Measurements from ENCODE around the gene PHACTR4.

PHACTR4 gene

GRCh38 chr1:28518000-28518744 is 148.6 kb downstream of the PHACTR4 start:
- Histone ChIP-seq H3K4me3 (ENCODE audit: low read depth, low read length) (peak overlapping the region; percentile 71), H3K36me3 (ENCODE audit: control insufficient read depth in 2 of 2, insufficient read depth in 1 of 2, low read length in 2 of 2) (peaks cover 5 to 35% of the 10 kb centered on the region in 2 experiments; a peak in 2 of 3 replicates), H3K27ac (ENCODE audit: extremely low read depth, low read depth, low read length) (peak overlapping the region; percentile 94), H3K9me3 (ENCODE audit: control insufficient read depth, insufficient read depth, low read depth, low read length) (no peaks in the 10 kb centered on the region), H3K4me1 (ENCODE audit: control insufficient read depth, insufficient read depth, low read length) (no peaks in the 10 kb centered on the region)
- ChIA-PET POLR2A (interaction anchor here (0.6 to 5.7 kb wide), 4 partner anchors 11 to 159 kb away, joined by 3 to 34 read pairs (median 7); partner anchors contain the start of gene RCC1), CTCF (interaction anchor here (0.6 to 1.2 kb wide), 9 partner anchors 10 to 359 kb away, joined by 3 to 4 read pairs (median 3); no protein-coding TSS in a partner anchor)
- TF ChIP-seq SP7 (tag by site-specific recombination; IDR thresholded peaks at IDR 0.05) (0 out of 2 replicates have a peak, but pooled peaks have one; percentile 16), ZNF76 (tag by site-specific recombination; IDR thresholded peaks at IDR 0.05; ENCODE audit: borderline replicate concordance, low read depth) (0 out of 2 replicates have a peak, but pooled peaks have one; percentile 39), GLIS1 (tag by site-specific recombination; IDR thresholded peaks at IDR 0.05) (peak; percentile 35; the same call in 1 of the 2 replicates), ZNF501 (tag by site-specific recombination; IDR thresholded peaks at IDR 0.05) (peak; percentile 4; the same call in 1 of the 2 replicates), PBX3 (CRISPR knock-in tag; IDR thresholded peaks at IDR 0.05) (peak; percentile 20; the same call in 1 of the 2 replicates), ZNF843 (tag by site-specific recombination; IDR thresholded peaks at IDR 0.05) (0 out of 2 replicates have a peak, but pooled peaks have one; percentile 26), ZNF221 (tag by site-specific recombination; IDR thresholded peaks at IDR 0.05; ENCODE audit: borderline replicate concordance) (no peak), ZEB2 (tag by site-specific recombination; IDR thresholded peaks at IDR 0.05) (peak; percentile 19; the same call in 1 of the 2 replicates), ZNF585B (tag by site-specific recombination; IDR thresholded peaks at IDR 0.05) (no peak), ZNF341 (tag by site-specific recombination; IDR thresholded peaks at IDR 0.05; ENCODE audit: low read depth) (0 out of 2 replicates have a peak, but pooled peaks have one; percentile 5), ZBTB21 (tag by site-specific recombination; IDR thresholded peaks at IDR 0.05) (no peak), ZNF184 (tag by site-specific recombination; IDR thresholded peaks at IDR 0.05) (0 out of 2 replicates have a peak, but pooled peaks have one; percentile 27), ZNF623 (tag by site-specific recombination; IDR thresholded peaks at IDR 0.05) (peak; percentile 14; the same call in 1 of the 2 replicates), PATZ1 (tag by site-specific recombination; IDR thresholded peaks at IDR 0.05) (peak; percentile 98), ZSCAN30 (tag by site-specific recombination; IDR thresholded peaks at IDR 0.05) (peak; percentile 72; the same call in 1 of the 2 replicates), SALL2 (tag by site-specific recombination; IDR thresholded peaks at IDR 0.05; ENCODE audit: borderline replicate concordance) (no peak), ZIC2 (tag by site-specific recombination; IDR thresholded peaks at IDR 0.05) (peak; percentile 15; the same call in 1 of the 2 replicates), ZNF654 (tag by site-specific recombination; IDR thresholded peaks at IDR 0.05; ENCODE audit: low read depth) (peak; percentile 39; the same call in 1 of the 2 replicates), ZNF600 (tag by site-specific recombination; IDR thresholded peaks at IDR 0.05) (0 out of 2 replicates have a peak, but pooled peaks have one; percentile 5), ZNF571 (tag by site-specific recombination; IDR thresholded peaks at IDR 0.05) (no peak), ZNF629 (tag by site-specific recombination; IDR thresholded peaks at IDR 0.05) (peak; percentile 44), ZNF692 (tag by site-specific recombination; IDR thresholded peaks at IDR 0.05) (peak; percentile 23; the same call in 1 of the 2 replicates), ZNF747 (tag by site-specific recombination; IDR thresholded peaks at IDR 0.05) (no peak), ZNF561 (tag by site-specific recombination; IDR thresholded peaks at IDR 0.05; ENCODE audit: borderline replicate concordance) (peak; percentile 58)
- TF ChIP-seq, protein P1, sequence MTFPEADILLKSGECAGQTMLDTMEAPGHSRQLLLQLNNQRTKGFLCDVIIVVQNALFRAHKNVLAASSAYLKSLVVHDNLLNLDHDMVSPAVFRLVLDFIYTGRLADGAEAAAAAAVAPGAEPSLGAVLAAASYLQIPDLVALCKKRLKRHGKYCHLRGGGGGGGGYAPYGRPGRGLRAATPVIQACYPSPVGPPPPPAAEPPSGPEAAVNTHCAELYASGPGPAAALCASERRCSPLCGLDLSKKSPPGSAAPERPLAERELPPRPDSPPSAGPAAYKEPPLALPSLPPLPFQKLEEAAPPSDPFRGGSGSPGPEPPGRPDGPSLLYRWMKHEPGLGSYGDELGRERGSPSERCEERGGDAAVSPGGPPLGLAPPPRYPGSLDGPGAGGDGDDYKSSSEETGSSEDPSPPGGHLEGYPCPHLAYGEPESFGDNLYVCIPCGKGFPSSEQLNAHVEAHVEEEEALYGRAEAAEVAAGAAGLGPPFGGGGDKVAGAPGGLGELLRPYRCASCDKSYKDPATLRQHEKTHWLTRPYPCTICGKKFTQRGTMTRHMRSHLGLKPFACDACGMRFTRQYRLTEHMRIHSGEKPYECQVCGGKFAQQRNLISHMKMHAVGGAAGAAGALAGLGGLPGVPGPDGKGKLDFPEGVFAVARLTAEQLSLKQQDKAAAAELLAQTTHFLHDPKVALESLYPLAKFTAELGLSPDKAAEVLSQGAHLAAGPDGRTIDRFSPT (tag by site-specific recombination; IDR thresholded peaks at IDR 0.05): 0 out of 2 replicates have a peak, but pooled peaks have one; percentile 6
- TF ChIP-seq, protein P2, sequence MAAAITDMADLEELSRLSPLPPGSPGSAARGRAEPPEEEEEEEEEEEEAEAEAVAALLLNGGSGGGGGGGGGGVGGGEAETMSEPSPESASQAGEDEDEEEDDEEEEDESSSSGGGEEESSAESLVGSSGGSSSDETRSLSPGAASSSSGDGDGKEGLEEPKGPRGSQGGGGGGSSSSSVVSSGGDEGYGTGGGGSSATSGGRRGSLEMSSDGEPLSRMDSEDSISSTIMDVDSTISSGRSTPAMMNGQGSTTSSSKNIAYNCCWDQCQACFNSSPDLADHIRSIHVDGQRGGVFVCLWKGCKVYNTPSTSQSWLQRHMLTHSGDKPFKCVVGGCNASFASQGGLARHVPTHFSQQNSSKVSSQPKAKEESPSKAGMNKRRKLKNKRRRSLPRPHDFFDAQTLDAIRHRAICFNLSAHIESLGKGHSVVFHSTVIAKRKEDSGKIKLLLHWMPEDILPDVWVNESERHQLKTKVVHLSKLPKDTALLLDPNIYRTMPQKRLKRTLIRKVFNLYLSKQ (tag by site-specific recombination; IDR thresholded peaks at IDR 0.05; ENCODE audit: borderline replicate concordance): no peak
- TF ChIP-seq, protein P3, sequence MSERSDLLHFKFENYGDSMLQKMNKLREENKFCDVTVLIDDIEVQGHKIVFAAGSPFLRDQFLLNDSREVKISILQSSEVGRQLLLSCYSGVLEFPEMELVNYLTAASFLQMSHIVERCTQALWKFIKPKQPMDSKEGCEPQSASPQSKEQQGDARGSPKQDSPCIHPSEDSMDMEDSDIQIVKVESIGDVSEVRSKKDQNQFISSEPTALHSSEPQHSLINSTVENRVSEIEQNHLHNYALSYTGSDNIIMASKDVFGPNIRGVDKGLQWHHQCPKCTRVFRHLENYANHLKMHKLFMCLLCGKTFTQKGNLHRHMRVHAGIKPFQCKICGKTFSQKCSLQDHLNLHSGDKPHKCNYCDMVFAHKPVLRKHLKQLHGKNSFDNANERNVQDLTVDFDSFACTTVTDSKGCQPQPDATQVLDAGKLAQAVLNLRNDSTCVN (tag by site-specific recombination; optimal IDR thresholded peaks at IDR 0.05): peak; percentile 91

Data from HEK293 (cell line).